Adrenal gland (tissue), 5 donors: ENCODE measurements around the gene MXRA7.
A peak's percentile ranks its signal among the peaks of the same experiment; 100 is the strongest.

Experiments used
- POLR2A ChIP-seq, 2 donors: fragments of 450-650 bp; IDR thresholded peaks; one replicate each; pipeline ENCODE4 v1.6.1; 2017; ENCODE audit warnings: antibody characterized with exemption in 2 of 2, mild to moderate bottlenecking in 2 of 2, moderate library complexity in 1 of 2
- TF ChIP-seq, protein P1 (sequence below), 6 experiments: fragments of 450-650 bp in 4 of 6; fragments of 200-600 bp in 2 of 6; sonication (generic) in 1 of 6; IDR thresholded peaks; 1 replicate in 5 of 6; 2 replicates in 1 of 6; pipeline versions ENCODE4 v1.5.1 to v1.8.0; 2016 to 2021; ENCODE audit warnings: antibody characterized with exemption in 6 of 6, mild to moderate bottlenecking in 2 of 6, moderate library complexity in 1 of 6
- donor health status: DM: no; HTN: no; CAD: no.

DNA sequence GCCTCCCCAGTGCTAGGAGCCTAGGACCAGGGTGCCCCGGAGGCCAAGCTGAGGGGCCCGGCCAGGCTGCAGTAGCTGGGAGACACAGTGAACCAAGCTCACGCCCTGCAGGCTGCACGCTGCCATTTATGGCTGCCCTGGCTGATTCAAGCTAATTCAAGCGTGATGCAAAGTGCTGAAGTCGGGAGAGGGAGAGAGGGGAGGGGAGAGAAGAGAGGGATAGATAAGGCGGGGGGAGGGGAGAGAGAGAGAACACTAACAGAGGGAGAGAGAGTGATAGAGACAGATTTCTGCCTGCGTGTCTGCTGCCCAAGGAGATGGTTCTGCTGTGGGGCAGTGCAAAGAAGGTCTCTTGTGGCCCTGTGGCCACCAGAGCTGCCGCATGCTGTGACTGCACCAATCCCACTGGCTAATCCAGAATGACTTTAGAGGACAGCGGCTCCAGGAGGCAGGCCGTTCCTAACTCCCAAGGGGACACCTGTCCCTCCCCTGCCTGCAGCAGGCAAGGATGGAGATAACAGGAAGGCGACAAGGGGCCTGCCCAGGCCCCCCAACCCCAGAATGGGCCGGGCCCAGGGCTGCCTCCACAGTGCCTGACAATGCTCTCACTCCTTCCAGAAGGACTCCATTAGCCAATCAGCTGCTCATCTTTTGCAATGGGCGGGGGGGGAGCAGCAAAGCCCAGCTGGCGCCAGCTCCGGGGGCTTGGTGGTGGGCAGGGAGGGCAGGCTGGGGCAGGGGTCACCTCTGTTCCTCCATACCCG is 12.9 kb downstream of the MXRA7 start:
- TF ChIP-seq, protein P1, sequence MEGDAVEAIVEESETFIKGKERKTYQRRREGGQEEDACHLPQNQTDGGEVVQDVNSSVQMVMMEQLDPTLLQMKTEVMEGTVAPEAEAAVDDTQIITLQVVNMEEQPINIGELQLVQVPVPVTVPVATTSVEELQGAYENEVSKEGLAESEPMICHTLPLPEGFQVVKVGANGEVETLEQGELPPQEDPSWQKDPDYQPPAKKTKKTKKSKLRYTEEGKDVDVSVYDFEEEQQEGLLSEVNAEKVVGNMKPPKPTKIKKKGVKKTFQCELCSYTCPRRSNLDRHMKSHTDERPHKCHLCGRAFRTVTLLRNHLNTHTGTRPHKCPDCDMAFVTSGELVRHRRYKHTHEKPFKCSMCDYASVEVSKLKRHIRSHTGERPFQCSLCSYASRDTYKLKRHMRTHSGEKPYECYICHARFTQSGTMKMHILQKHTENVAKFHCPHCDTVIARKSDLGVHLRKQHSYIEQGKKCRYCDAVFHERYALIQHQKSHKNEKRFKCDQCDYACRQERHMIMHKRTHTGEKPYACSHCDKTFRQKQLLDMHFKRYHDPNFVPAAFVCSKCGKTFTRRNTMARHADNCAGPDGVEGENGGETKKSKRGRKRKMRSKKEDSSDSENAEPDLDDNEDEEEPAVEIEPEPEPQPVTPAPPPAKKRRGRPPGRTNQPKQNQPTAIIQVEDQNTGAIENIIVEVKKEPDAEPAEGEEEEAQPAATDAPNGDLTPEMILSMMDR (IDR thresholded peaks at IDR 0.05) = no peak
- TF ChIP-seq POLR2A (IDR thresholded peaks at IDR 0.05) = peak in 1 of 2 donors; percentile 46
